ENCODE measurements around the gene NT5DC1.
"Not testable (repeated sequence)": the region's sequence is repeated elsewhere in the genome, so short reads cannot be mapped to it uniquely, and the experiment has no call there.

NT5DC1 gene

DNA sequence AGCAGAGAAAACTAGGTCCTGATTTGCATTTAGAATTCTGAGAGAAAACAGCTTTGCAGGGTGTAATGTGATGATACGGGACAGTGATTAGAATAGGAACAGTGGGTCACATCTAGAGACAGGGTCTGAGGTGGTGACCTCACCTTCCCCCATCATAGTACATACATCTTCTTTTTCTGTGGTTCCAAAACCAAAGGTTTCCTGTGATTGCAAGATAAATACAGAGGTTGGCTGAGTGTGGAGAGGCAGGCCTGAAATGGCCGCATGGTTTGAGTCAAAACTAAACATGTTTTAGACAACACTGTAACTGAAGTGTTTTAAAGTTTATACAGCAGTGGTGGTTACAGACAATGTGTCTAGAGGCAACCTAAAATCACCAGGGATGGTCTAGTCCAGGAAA is 10.4 kb upstream of the NT5DC1 start:
- DNase-seq (ENCODE audit: low read depth in 2 of 2) = no peak

DNA sequence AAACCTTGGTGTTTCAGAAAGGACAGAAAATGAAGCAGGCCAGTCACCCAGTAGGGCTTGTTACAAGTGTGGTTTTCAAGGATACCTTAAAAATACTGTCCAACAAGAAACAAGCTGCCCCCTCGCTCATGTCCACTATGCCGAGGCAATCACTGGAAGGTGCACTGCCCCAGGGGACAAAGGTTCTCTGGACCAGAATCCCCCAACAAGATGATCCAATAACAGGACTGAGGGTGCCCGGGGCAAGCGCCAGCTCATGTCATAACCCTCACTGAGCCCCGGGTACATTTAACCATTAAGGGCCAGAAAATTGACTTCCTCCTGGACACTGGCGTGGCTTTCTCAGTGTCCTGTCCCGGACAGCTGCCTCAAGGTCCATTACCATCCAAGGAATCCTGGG is 6.6 kb upstream of the NT5DC1 start:
- DNase-seq (ENCODE audit: low read depth in 2 of 2) = no peak

GRCh38 chr6:116096048-116096759 is 4.4 kb upstream of the NT5DC1 start:
- not testable (repeated sequence) for DNase-seq (ENCODE audit: low read depth in 2 of 2)

DNA sequence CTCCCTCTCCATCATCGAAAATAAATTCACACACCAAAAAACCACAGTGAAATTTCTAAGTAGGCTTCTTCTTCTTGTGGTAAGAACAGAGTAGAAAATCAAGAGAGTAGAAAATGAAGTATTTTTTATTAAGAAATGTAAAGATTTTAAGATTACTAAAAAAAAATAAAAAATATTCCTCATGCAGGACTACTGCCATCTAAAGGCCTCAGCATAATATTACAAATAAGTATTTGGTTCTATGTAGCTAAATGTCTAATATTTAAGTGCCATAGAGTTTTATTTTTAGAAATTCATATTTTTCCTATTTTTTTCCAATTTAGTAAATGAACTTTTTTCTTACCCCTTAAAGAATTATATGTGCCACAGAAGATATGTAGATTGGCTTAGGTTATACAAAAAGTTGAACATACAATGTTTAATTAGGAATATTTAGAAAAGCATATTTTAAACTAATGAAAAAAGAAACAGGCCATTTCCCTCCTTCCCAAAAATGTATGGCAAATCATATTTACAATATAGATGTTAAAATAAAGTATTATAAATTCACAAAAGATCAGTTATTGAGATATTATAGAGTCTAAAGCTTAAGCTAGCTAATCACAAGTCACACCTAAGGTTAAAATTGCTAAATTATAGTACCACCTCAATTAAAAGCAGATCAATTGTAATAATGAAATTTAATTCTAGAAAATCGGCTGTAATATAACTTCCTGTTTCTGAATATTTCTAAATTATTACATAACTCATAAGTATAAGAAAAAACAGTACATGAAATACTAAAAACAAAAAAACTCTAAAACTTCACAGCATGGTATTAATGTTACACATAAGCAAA is 3.5 kb upstream of the NT5DC1 start:
- no peak for DNase-seq (ENCODE audit: low read depth in 2 of 2)

GRCh38 chr6:116099036-116099435 is 1.6 kb upstream of the NT5DC1 start:
- DNase-seq (ENCODE audit: low read depth in 2 of 2) = no peak

DNA sequence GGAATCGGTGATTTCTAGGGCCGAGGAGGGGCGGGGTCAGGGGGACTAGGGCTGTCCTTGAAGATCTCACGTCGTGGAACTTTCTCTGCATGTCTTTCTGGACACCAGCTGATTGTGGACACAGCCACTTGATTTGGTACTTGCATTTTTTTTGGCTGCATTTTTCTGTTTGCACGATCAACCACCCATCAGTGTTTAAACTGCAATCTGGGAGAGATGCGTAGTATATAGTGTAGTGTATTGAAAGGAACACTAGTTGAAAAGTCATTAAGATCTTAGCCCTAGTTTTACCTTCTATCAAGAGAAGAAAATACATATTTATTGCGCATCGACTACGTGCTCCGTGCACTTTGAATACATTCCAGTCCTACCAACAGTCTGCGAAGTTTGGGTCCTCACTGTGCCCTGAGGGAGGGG is 657 bp downstream of the NT5DC1 start:
- DNase-seq (ENCODE audit: low read depth in 2 of 2) = peak in 1 of 2 donors; percentile 57

GRCh38 chr6:116101790-116102189 is 1.1 kb downstream of the NT5DC1 start:
- DNase-seq (ENCODE audit: low read depth in 2 of 2) = no peak

DNA sequence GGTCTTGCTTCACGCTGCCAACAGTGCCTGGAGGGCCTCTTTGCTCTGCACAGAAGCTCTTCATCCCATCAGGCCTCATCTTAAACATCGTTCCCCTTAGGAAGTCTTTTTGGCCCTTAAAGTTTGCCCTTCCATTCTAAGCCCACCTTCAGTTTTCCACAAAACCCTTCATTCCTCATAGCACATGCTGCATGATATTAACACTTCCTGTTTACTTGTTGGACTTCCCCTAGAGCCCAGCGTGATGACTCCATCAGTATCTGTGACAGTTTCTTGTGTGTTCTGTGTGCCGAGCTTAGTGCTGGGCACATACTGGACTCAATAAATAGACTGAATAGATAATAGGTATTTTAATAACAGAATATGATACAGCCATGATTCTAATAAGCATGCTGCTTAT is 2.2 kb downstream of the NT5DC1 start:
- no peak for DNase-seq (ENCODE audit: low read depth in 2 of 2)

GRCh38 chr6:116104636-116105035 is 4.0 kb downstream of the NT5DC1 start:
- no peak for DNase-seq (ENCODE audit: low read depth in 2 of 2)

DNA sequence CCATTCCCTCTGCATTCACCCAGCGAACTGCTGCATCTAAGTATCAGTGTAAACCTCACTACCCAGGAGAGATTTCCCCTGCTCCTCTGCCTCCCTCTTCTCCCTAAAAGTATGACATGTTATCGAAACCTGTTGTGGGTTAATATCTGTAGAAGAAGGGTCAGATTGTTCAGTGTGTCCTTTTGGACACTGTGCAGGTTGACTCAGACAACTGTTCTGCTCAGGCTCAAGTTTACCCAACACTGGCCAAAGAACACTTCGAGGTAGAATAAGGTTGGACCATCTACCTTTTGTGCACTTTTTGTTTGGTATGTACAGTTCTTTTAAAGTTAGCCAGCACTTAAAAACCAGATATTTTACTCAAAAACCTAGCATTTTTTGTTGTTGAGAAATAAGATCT is 4.6 kb downstream of the NT5DC1 start:
- no peak for DNase-seq (ENCODE audit: low read depth in 2 of 2)

- DNase-seq (ENCODE audit: low read depth in 2 of 2) = no peak
Observed at GRCh38 chr6:116106146-116106545, 5.5 kb downstream of the NT5DC1 start.

GRCh38 chr6:116108836-116109235 is 8.2 kb downstream of the NT5DC1 start:
- DNase-seq (ENCODE audit: low read depth in 2 of 2) = no peak

DNA sequence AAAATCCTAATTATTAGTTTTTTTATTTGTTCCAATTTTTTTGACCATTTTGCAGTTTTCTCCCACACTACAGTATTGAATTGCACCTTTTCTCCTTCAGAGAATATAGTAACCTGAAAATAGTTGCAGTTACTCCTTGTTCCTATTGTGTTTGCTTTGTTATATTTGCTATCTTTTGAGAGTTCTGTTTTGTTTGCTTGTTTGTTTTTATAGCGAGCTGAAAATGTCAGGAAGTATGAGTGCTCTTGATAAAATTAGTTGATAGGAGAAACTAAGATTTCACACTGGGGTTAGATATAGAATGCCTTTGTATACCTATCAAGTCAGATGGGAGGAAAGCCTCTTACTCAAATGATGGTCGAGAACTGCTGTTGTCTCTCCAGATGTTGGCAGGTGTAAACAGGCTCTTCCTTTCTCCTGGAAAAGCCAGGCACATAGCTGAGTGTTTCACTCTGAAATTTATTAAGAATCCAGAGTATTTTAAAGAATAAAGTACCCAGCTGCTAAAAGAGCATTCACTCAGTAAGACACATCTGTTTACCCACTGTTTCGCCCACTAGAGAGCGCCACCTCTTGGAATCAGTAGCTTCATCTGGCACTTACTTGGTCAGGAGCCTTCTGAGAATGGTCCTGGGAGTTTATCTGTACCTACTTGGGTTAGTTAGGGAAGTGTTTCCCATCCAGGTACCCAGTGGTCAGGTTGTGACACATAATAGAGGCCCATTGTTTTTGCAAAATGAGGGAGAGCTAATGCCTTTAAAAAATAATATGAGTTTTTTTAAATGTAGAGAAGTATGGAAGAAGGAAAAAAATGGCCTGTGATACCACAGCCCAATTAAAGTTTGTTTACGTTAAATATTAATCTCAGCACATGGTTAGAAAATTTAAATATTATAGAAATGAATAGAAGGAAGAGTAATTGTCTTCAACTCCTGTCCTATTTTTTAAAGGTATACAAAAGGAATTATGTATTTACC is 11.2 kb downstream of the NT5DC1 start:
- peak in 1 of 2 donors; percentile 11 for DNase-seq (ENCODE audit: low read depth in 2 of 2)

DNA sequence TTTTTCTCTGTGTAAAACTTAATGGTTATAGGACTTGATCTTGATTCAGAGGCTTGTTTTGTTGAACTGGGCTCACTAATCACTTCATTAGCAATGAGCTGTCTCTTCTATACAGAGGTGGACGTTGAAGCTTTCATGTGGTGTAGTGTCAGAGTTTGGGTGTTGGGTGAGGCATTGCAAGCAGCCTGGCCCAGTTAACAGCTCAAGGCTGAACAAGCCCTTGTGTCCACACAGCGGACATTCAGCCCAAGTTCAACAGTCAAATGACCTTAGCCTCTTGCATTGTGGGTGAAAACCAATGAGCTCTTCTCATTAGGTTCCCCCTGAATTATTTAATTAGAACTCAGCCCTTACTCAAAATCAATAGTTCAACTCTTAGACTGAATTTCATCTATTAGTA is 12.7 kb downstream of the NT5DC1 start:
- DNase-seq (ENCODE audit: low read depth in 2 of 2) = no peak

GRCh38 chr6:116115781-116116180 is 15.1 kb downstream of the NT5DC1 start:
- DNase-seq (ENCODE audit: low read depth in 2 of 2) = no peak

GRCh38 chr6:116118608-116119007 is 18.0 kb downstream of the NT5DC1 start:
- DNase-seq (ENCODE audit: low read depth in 2 of 2) = no peak

DNA sequence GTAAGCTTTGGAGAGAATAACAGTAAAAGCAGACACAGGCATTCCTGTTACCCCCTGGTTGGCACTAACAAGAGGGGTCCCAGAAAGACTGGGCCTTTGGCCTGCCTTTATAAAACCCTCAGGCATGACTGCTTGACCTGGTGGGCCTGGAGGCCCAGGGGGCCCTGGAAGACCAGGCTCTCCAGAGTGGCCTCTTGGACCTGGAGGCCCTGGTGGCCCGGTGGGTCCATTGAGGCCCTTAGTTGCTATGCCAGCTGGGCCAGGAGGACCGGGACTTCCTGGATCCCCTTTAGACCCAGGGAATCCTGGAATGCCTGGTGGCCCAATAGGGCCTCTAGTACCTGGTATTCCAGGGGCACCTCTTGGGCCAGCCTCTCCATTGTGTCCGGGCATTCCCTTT is 19.8 kb downstream of the NT5DC1 start:
- no peak for DNase-seq (ENCODE audit: low read depth in 2 of 2)

DNA sequence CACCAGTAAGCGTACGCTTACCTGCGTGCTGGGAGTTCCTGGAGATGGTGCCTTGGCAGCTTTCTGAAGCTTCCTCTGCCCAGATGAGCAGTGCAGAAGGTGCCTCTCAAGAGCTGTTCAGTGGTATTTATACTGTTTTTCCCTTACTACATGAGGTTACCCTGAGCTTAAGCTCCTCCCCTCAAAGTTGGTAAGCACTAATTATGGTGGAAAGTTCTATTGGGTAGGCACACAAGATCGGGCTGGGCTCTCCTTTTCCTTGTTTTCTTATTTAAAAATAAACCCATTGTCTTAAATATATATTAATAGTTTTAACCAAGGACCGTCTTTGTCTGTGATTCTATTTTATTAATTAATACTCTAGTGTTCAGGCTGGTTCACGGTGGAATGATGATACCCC is 25.4 kb downstream of the NT5DC1 start, which contains the start of gene COL10A1:
Gene COL10A1 (minus strand): TSS at position 101 of the 400 bp plus-strand sequence. CDS start 640 bp downstream, outside the sequence.
- DNase-seq (ENCODE audit: low read depth in 2 of 2) = no peak

DNA sequence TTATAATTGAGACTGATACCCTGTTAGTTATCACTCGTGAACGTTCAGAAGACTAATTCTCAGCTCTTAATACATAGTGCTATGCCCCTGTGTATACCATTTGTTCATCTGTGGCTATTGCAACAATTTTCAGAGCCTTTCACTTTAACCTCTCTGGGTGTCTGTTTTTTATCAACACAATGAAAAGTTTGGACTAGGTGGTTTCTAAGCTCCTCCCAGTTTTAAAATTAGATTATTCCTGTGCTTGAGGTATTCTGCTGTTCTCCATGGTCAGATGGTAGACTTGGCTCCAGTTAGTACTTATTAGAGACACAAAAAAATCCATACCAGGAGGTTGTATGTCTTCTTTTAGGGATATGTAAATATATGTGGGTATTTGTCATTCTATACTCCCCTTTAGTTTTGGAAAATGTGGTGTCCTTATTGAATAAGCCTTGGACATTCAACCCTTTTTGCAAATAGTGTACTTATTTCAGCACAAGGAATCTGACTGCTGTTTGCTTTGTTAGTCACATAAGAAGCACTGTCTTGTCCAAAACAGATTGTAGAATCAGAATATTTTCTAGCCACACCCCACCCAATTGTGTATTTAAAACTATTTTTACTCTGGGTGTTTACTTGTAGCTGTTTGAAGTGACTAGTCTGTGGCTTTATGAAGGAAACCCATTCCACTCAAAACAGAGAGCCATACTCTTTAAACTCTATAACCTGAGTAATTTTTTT is 27.3 kb downstream of the NT5DC1 start:
- no peak for DNase-seq (ENCODE audit: low read depth in 2 of 2)

DNA sequence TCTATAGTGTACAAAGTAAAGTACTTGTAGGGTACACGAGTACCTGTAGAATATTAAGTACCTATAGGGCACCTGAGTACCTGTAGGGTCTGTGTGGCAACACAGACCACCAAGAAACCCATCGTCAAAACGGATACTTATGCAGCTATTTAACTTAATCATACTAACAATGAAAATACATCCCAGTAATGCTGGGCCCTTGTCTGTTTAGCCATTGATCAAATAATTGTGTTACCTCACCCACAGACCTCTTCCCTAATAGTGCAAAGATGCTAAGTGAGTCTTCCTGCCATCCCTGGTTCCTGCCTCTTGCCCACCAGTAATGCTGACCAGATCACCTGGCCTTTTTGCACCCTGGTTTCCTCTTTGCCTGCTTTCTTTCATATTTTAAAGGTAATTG is 32.8 kb downstream of the NT5DC1 start:
- no peak for DNase-seq (ENCODE audit: low read depth in 2 of 2)

DNA sequence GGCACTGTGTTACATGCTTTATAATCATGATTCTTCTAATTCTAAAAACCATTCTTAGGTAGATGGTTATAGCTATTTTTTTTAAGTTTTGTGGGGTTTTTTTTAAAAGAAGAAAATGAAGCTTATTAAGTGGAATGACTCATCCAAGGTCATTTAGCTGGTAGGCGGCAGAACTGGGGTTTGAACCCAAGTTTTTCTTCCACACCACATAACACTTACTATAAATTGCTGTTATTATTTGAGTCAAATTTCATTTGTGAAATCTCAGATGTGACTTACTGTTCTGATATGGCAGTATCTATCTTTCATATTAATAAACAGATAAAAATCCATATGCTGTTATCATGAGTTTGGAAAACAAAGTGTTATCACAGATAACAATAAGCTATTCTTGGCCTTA is 35.7 kb downstream of the NT5DC1 start:
- DNase-seq (ENCODE audit: low read depth in 2 of 2) = no peak

Data from stimulated activated CD4-positive, alpha-beta T cell treated with anti-CD3 and anti-CD28 coated beads, Interleukin-4, amount 100 ng/mL, for 48 hours (primary cell).